ENCODE measurements around the gene COMMD3.

The COMMD3 gene

DNA sequence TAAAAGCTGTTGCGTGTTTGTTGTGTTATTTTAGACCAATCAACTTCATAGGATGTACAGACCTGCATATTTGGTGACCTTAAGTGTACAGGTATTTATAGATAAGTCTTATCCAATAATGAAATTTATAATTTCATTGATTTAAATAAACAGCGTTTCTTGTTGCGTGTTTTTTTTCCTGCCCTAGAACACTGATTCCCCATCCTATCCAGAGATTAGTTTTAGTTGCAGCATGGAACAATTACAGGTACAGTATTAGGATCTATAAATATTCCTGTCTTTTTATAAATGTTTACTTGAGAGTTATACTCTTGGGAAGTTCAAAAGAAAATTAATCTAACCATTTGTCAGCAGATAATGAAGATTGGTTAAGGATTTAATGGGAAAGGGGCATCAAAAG is 2.6 kb downstream of the COMMD3 start:
- no peak overlapping the region for H3K4me3 ChIP-seq (ENCODE audit: low read depth, low read length)
- TF ChIP-seq, protein P1, sequence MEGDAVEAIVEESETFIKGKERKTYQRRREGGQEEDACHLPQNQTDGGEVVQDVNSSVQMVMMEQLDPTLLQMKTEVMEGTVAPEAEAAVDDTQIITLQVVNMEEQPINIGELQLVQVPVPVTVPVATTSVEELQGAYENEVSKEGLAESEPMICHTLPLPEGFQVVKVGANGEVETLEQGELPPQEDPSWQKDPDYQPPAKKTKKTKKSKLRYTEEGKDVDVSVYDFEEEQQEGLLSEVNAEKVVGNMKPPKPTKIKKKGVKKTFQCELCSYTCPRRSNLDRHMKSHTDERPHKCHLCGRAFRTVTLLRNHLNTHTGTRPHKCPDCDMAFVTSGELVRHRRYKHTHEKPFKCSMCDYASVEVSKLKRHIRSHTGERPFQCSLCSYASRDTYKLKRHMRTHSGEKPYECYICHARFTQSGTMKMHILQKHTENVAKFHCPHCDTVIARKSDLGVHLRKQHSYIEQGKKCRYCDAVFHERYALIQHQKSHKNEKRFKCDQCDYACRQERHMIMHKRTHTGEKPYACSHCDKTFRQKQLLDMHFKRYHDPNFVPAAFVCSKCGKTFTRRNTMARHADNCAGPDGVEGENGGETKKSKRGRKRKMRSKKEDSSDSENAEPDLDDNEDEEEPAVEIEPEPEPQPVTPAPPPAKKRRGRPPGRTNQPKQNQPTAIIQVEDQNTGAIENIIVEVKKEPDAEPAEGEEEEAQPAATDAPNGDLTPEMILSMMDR (IDR thresholded peaks at IDR 0.05; ENCODE audit: low read depth, low read length, missing control alignments) = no peak
- DNase-seq (ENCODE audit: low read depth) = no peak

DNA sequence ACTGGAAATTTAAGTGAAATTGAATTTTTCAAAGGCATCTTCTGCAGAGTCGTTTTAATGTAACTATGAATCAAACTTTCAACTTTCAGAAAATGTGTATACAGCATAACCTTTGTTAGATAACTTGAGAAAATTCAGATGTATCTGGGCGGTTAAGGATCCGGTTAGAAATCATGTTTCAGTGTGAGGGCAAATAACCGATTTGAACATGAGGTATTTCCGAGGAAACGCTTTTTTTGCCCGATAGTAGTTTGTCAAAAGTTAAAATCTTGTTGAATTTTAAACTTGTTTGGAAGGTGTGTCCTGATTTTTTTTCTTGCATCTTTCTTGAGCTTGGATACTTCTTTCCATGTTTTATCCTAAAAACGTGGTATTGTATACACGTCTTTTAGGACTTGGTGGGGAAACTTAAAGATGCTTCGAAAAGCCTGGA is 3.4 kb downstream of the COMMD3 start:
- TF ChIP-seq, protein P1 (IDR thresholded peaks at IDR 0.05; ENCODE audit: low read depth, low read length, missing control alignments) = no peak
- no peak overlapping the region for H3K4me3 ChIP-seq (ENCODE audit: low read depth, low read length)
- no peak for DNase-seq (ENCODE audit: low read depth)

DNA sequence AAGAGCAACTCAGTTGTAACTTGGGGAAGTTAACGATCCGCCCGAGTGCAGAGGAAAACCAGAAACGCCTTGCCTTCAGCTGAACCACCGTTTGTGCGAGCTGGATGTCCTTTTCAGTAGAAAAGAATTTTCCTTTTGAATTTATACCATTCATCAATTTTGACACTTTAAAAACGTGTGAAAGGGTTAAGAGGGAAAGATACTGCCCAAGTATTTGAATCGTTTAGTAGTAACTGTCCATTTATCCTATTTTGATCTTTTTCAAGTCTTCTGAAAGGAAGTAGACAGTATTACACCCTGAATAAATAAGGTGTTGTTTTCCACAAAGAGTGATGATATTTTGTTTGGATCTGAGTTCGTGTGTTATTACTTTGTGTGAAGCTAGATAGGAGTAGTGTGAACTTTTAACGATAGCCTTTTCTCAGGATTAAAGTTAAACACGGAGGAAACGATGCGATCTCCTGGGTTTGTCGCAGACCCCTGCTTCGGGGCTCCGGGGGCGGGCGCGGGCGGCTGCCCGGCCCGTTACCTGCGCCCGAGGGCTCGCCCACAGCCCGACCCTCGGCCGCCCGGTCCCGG is 3.9 kb downstream of the COMMD3 start:
- no peak for DNase-seq (ENCODE audit: low read depth)
- peak overlapping the region; percentile 95 for H3K4me3 ChIP-seq (ENCODE audit: low read depth, low read length)
- TF ChIP-seq, protein P1 (IDR thresholded peaks at IDR 0.05; ENCODE audit: low read depth, low read length, missing control alignments) = no peak

DNA sequence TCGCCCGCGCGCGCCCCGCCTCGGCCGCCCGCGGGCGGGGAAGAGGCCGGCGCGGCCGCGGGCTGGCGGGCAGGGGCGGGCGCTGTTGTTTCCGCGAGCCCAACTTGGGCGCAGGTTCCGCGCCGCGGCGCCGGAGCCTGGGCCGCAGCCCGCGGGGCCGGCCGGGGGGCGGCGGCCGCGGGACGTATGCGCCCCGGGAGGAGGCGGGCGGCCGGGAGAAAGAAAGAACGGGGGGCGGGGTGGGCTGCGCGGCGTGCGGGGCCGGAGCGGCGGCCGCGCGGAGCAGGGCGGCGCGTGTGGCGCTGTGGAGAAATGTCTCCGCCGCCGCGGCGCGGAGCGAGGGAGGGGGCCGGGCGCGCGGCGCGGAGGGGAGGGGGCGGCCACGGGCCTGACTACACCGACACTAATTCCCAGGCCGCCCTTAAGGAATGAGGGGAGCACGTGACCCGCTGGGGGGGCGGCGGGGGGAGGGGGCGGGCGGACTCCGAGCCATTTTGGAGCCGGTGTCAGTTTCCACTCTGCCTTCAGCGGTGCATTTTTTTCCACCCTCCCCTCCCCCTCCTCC is 4.5 kb downstream of the COMMD3 start, which contains the start of gene BMI1:
BMI1 (plus strand) TSS at position 509 of the 565 bp plus-strand sequence. CDS start 5,351 bp downstream, outside the sequence.
- H3K4me3 ChIP-seq (ENCODE audit: low read depth, low read length) = peak within 1 kb of the TSS; percentile 95
- no peak for DNase-seq (ENCODE audit: low read depth)
- TF ChIP-seq, protein P1 (IDR thresholded peaks at IDR 0.05; ENCODE audit: low read depth, low read length, missing control alignments) = no peak

DNA sequence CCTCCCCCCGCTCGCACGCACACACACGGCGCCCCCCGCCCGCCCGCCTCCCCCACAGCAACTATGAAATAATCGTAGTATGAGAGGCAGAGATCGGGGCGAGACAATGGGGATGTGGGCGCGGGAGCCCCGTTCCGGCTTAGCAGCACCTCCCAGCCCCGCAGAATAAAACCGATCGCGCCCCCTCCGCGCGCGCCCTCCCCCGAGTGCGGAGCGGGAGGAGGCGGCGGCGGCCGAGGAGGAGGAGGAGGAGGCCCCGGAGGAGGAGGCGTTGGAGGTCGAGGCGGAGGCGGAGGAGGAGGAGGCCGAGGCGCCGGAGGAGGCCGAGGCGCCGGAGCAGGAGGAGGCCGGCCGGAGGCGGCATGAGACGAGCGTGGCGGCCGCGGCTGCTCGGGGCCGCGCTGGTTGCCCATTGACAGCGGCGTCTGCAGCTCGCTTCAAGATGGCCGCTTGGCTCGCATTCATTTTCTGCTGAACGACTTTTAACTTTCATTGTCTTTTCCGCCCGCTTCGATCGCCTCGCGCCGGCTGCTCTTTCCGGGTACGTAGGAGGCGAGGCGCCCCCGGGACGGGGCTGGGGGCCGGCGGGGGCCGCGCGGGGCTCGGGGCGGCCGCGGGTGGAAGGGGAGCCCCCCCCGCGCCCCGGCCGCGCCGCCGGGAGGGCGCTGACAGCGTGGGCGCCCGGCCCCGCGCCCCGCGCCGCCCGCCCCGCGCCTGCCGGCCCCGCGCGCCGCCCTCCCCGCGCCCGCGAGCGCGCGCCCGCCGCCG is 5.2 kb downstream of the COMMD3 start:
- no peak for DNase-seq (ENCODE audit: low read depth)
- TF ChIP-seq, protein P1 (IDR thresholded peaks at IDR 0.05; ENCODE audit: low read depth, low read length, missing control alignments) = no peak
- peak overlapping the region; percentile 95 for H3K4me3 ChIP-seq (ENCODE audit: low read depth, low read length)

DNA sequence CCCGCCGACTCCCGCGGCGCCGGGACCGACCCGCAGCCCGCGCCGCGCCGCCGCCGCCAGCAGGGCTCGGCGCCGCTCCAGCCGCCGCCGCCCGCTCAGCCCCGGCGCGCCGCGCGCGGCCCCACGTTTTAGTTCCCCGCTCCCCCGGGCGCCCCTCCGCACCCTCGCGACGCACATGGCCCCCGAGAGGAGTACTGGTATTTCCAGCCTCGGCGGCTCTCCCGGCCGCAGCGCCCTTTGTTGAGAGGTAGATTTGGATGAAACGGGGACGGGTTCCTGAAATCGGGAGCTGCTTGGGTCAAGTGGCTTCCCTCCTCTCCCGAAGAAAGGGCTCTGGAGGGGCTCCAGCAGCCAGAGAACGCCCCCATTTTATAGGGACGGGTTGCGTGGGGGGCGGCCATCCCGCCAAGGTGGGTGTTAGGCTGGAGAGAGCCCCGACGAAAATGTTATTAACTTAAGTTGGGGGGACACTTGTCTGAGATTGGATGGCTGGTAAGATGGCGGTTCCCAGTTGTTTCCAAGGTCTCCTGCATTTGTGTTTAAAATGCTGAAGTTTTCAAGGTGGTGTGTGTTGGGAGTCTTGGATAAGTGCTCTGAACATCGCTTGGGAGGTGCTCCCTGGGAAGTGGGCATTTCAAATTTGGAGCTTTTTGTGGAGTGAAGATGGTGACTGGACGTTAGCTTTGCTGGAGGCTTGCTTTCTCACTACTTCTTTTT is 5.9 kb downstream of the COMMD3 start:
- no peak for DNase-seq (ENCODE audit: low read depth)
- H3K4me3 ChIP-seq (ENCODE audit: low read depth, low read length) = peak overlapping the region; percentile 63
- TF ChIP-seq, protein P1 (IDR thresholded peaks at IDR 0.05; ENCODE audit: low read depth, low read length, missing control alignments) = no peak

All from GM12864 (cell line).